GM18526 (cell line): ENCODE measurements around the gene KRTAP1-1.
"Not testable (repeated sequence)": the region's sequence is repeated elsewhere in the genome, so short reads cannot be mapped to it uniquely, and the experiment has no call there.

Experiments
- POLR2A ChIP-seq: IDR thresholded peaks from 3 replicates; pipeline ENCODE4 v1.6.1; 2011; ENCODE audit not compliant: insufficient read length; ENCODE audit errors: extremely low read depth

The KRTAP1-1 gene

DNA sequence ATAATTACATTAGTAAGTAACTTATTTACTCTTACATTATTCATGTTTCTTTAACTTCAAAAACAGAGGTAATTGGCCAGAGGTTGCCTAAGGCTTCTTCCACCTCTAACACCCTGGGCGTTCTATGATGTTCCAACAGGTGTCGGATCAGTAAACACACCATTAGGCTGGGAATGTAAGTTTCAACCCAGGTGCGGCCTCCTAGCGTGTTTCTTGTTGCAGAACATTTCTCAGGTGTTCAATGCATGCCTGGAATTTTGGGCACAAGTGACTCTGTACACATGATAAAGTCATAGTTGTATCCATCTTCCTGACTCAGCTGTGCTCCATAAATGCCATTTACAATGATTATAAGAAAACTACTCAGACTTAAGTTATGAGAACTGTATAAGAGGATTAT is 12.8 kb upstream of the KRTAP1-1 start:
- TF ChIP-seq POLR2A, result no peak

DNA sequence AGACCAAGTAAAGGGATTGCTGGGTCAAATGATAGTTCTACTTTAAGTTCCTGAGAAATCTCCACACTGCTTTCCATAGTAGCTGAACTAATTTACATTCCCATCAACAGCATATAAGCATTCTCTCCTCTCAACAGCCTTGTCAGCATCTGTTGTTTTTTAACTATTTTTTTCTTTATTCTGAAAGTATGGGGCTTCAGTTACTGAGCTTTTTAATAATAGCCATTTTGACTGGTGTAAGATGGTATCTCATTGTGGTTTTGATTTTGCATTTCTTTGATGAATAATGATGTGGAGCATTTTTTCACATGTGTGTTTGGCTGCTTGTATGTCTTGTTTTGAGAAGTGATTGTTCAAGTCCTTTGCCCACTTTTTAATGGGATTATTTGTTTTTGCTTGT is 11.3 kb upstream of the KRTAP1-1 start:
- no peak for TF ChIP-seq POLR2A

GRCh38 chr17:41049110-41049509 is 7.9 kb upstream of the KRTAP1-1 start:
- no peak for TF ChIP-seq POLR2A

- no peak for TF ChIP-seq POLR2A
Measured at GRCh38 chr17:41048441-41048840, 7.2 kb upstream of the KRTAP1-1 start.

DNA sequence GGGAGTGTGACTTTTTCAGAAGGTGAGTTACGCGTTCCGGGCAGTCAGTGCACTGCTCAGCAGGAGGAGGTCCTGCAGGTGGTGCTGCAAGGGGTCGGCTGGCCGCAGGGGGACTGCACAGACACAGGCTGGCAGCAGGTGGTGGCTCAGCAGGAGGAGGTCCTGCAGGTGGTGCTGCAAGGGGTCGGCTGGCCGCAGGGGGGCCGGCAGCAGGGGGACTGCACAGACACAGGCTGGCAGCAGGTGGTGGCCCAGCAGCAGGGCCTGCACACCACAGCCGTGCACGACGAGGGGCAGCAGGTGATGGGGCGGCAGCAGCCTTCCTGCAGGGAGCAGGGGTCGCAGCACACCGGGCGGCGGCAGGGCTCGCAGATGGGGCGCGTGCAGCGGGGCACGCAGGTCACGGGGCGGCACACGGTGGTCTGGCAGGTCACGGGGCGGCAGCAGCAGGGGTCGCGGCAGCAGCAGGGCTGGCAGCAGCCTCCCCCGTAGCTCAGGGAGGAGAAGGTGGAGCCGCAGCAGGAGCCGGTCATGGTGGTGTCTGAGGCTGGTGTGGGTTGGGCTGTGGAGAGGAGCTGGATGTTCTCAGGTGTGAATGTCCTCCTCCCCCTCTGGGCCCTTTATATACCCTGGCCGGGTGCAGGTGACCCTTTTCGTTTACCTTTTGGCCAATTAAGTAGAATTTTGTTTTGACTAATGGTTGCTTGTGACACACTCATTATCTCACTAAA is 5.7 kb upstream of the KRTAP1-1 start, which contains the start of gene KRTAP2-1:
Gene KRTAP2-1, minus strand, starts transcription at position 582 of the 731 bp plus-strand sequence. Its CDS starts 49 bp downstream, at position 533.
- not testable (repeated sequence) for TF ChIP-seq POLR2A

DNA sequence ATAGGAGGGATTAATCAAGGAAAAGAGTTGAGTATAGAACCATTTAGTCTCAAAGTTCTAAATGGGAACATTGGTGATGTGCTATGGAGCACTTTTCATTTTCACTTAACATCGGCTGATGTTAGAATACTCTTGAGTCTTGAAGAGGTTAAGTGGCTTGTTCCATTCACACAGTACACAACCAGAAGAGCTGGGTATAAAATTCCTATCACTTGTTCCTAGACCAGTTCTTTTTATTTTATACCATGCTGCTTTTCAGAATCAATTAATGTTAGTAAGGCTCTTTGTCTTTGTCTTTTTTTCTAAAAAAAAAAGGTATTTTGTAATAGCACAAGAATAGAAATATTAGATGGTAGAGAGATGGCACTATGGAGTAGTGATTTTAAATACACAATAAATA is 1.7 kb upstream of the KRTAP1-1 start:
- no peak for TF ChIP-seq POLR2A

DNA sequence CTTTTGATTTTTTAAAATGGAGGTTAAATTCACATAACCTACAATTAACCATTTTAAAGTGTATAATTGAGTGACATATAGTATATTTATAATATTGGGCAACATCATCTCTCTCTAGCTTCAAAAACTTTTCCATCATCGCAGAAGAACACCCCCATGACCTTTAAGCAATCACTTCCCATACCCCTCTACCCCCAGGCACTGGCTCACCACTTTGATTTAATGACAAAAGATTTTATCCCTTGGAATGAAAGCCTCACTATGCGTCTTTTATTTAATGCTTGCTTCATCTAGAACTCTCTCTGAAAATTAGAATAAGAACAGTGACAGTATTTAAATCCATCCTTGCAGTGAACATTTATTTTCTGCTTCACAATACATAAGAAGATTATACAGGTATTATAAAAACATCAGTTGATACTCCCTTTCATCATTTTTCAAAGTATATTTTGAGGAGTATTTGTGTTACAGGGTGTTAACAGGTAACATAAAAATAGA is 3.3 kb downstream of the KRTAP1-1 start:
- no peak for TF ChIP-seq POLR2A

- TF ChIP-seq POLR2A, result not testable (repeated sequence)
Measured at GRCh38 chr17:41034346-41034935, 6.8 kb downstream of the KRTAP1-1 start, which contains the start of gene KRTAP1-3. KRTAP1-3 (minus strand) TSS chr17:41034874; CDS start chr17:41034821, 53 bp downstream.

DNA sequence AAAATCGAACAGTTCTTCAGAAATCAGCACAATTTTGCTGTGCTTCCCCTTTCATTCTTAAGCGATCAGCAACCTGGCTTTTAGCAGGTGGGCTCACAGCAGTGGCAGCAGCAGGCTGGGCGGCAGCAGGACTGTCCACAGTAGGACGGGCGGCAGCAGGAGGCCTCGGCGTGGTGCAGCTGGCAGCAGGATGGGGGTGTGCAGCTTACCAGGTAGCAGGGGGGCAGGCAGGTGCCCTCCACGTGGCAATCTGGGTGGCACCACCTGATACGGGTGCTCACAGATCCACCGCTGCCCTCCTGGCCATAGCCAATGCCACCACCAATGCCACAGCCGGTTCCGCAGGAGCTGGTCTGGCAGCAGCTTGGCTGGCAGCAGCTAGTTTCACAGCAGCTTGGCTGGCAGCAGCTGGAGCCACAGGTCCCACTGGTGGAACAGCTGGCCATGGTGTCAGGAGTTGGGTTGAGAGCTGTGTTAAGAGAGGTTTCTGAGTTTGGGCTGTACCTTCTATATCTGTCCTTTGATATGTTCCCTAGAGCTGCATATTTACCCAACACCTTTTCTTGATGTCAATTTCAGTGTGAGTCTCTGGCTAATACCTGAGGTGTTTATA is 11.5 kb downstream of the KRTAP1-1 start, which contains the start of gene KRTAP1-4:
Gene KRTAP1-4, minus strand, starts transcription at position 563 of the 613 bp plus-strand sequence. Its CDS starts 117 bp downstream, at position 446.
- no peak for TF ChIP-seq POLR2A

GRCh38 chr17:41026715-41027471 is 14.4 kb downstream of the KRTAP1-1 start, which contains the start of gene KRTAP1-5:
KRTAP1-5 (minus strand) TSS chr17:41027208; CDS start chr17:41027155, 53 bp downstream.
- TF ChIP-seq POLR2A, result no peak

- TF ChIP-seq POLR2A, result no peak
Measured at GRCh38 chr17:41024697-41025096, 16.6 kb downstream of the KRTAP1-1 start.

GRCh38 chr17:41020336-41020735 is 20.9 kb downstream of the KRTAP1-1 start:
- TF ChIP-seq POLR2A, result no peak

DNA sequence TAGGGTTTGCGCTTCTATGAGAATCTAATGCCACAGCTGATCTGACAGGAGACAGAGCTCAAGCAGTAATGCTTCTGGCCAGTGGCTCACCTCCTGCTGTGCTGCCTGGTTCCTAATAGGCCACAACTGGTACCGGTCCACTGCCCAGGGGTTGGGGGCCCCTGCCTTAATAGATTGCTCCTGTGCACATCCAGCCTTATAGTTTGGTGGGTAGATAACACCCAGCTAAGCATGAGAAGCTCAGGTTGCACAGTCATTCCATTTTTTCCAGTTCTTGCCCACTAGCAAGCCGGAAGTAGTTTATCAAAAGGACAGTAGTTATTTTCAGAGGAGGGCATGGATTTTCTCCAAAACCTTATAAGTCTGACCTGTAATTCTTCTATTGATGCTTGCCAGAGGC is 21.8 kb downstream of the KRTAP1-1 start:
- TF ChIP-seq POLR2A, result no peak

DNA sequence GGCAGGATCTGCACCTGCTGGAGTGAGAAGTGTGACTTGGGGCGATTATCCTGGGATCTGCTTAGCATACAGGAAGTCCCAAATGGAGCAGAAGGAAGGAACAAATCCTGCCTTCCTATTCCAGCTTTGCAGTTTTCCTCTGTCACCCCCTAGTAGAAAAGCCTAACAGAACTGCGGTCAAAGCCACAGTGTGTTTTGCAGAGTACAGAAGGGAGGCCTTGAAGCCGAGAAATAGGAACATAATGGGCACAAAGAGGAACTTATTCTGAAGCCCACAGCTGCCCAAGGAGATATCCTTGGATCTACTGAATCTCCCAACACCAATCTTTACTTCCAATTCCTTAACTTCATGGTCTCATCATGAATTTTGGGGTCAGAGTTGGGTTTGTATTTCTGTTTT is 22.7 kb downstream of the KRTAP1-1 start:
- TF ChIP-seq POLR2A, result no peak
